SU-DHL-6 (cell line): ENCODE measurements around the gene TMEM214.

ENCODE experiments used
- H2AFZ ChIP-seq: fragments of 200-600 bp; sonication (generic); 2 replicates; pipeline ENCODE4 v1.6.1; 2014; ENCODE audit warnings: low read depth, mild to moderate bottlenecking, moderate library complexity, mixed read lengths, antibody characterized with exemption, low read length; ENCODE audit not compliant: severe bottlenecking
- H3F3A ChIP-seq: fragments of 200-600 bp; shearing (Covaris generic); 2 replicates; pipeline ENCODE4 v1.6.0; 2016; ENCODE audit warnings: antibody characterized with exemption, mild to moderate bottlenecking; ENCODE audit not compliant: insufficient read depth
- H3K27ac ChIP-seq: fragments of 200-600 bp; sonication (generic); 2 replicates; pipeline ENCODE4 v1.5.1; 2016; ENCODE audit warnings: low read depth, mild to moderate bottlenecking, low read length, moderate library complexity, mixed read lengths
- H3K27me3 ChIP-seq: fragments of 200-600 bp; sonication (generic), shearing (Covaris generic); 2 replicates; pipeline ENCODE4 v1.6.0; 2014; ENCODE audit warnings: mild to moderate bottlenecking, low read length
- H3K36me3 ChIP-seq: fragments of 200-600 bp; sonication (generic); 2 replicates; pipeline ENCODE4 v1.6.1; 2014; ENCODE audit warnings: mild to moderate bottlenecking, low read length, mixed read lengths
- H3K4me2 ChIP-seq: fragments of 300-600, 200-600 bp; shearing (Covaris generic), sonication (generic); 2 replicates; pipeline ENCODE4 v1.6.0; 2014; ENCODE audit warnings: low read length, low read depth, mild to moderate bottlenecking; ENCODE audit not compliant: poor library complexity, severe bottlenecking
- H3K4me3 ChIP-seq: fragments of 200-600 bp; sonication (generic); 2 replicates; pipeline ENCODE4 v1.5.1; 2014; ENCODE audit warnings: antibody characterized with exemption, low read length, mild to moderate bottlenecking, mixed read lengths; ENCODE audit not compliant: insufficient read depth, poor library complexity, severe bottlenecking
- H3K79me2 ChIP-seq: fragments of 200-600 bp; sonication (generic); 2 replicates; pipeline ENCODE4 v1.6.1; 2014; ENCODE audit warnings: mild to moderate bottlenecking, low read length, moderate library complexity; ENCODE audit not compliant: insufficient read depth
- H3K9ac ChIP-seq: fragments of 200-600 bp; sonication (generic); 2 replicates; pipeline ENCODE4 v1.7.0; 2014; ENCODE audit warnings: mild to moderate bottlenecking, low read length
- H3K9me2 ChIP-seq: fragments of 200-600 bp; sonication (generic); replicated peaks from 2 replicates; pipeline ENCODE4 v1.6.1; 2014; ENCODE audit warnings: low read length; ENCODE audit not compliant: insufficient read depth
- H3K9me3 ChIP-seq: fragments of 200-600 bp; sonication (generic); 2 replicates; pipeline ENCODE4 v1.6.1; 2014; ENCODE audit warnings: low read length, mixed read lengths; ENCODE audit not compliant: insufficient read depth
- H4K20me1 ChIP-seq: fragments of 200-600 bp; sonication (generic); 2 replicates; pipeline ENCODE4 v1.6.1; 2014; ENCODE audit warnings: low read depth, mild to moderate bottlenecking, antibody characterized with exemption, low read length, moderate library complexity, mixed read lengths
- EZH2phosphoT487 ChIP-seq: fragments of 200-600 bp; sonication (generic), shearing (Covaris generic); conservative IDR thresholded peaks from 2 replicates; pipeline ENCODE4 v1.6.1; 2018; ENCODE audit warnings: mild to moderate bottlenecking, antibody characterized with exemption, low read length, moderate library complexity, mixed read lengths
- TF ChIP-seq, protein P1 (sequence below): fragments of 200-600 bp; sonication (generic); IDR thresholded peaks from one replicate; pipeline ENCODE4 v1.5.1; 2017; ENCODE audit warnings: antibody characterized with exemption, mild to moderate bottlenecking, low read length, moderate library complexity; ENCODE audit not compliant: insufficient read depth, poor library complexity, severe bottlenecking

TMEM214 gene

DNA sequence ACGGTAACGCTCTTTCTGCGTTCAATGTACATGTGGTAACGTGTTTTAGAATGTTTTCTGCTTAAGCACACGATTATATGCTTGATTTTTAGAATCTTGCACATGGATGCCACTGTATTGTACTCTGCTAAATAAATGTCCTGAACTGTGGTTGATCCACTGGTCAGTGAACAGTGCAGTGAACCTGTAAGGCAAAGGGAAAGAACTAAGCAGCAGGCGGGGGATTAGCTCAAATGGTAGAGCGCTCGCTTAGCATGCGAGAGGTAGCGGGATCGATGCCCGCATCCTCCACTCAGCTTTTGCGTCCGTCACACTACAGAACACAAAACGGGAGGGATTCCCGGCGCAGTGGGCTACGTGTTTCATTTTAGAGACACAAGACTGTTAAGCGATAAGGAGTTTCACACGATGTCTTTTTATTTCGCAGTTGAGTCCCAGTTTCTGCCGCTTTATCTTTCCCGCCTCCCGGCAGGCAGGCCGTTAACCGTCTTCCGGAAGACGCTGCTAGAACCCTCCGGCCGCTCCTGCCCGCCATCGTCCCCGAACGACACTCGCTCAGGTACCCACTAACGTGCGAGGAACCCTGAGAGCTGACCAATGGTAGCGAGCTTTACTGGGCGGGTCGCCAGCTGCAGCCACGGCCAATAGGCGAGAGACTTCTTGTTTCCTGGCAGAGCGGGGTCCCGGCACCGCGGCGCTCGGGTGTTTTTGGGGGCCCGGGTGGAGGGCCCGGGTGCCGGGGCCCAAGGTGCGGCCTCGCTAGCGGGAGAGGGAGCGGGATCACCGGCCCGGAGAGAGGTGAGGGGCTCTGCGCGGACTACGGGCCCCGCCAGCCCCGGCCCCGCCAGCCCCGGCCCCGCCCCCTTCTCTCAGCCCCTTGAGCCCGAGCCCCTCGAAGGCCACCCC, 18.5 kb downstream of the TMEM214 start, which contains the start of gene AGBL5:
Gene AGBL5, plus strand, starts transcription at position 673 of the 906 bp plus-strand sequence. CDS start 1,291 bp downstream, outside the sequence.
- Histone ChIP-seq H3K9me2 (no peaks in the 10 kb centered on the region), H4K20me1 (no peaks in the 10 kb centered on the region), H3F3A (peaks cover 11% of the 10 kb centered on the region), H2AFZ (peak within 1 kb of the TSS; percentile 76), H3K9ac (peak within 1 kb of the TSS; percentile 69), H3K36me3 (no peaks in the 10 kb centered on the region), H3K4me2 (peak within 1 kb of the TSS; percentile 84), H3K79me2 (no peaks in the 10 kb centered on the region), H3K27ac (peak within 1 kb of the TSS; percentile 73), H3K4me3 (peak within 1 kb of the TSS; percentile 76), H3K27me3 (no peaks in the 10 kb centered on the region), H3K9me3 (no peaks in the 10 kb centered on the region)
- TF ChIP-seq, protein P1, sequence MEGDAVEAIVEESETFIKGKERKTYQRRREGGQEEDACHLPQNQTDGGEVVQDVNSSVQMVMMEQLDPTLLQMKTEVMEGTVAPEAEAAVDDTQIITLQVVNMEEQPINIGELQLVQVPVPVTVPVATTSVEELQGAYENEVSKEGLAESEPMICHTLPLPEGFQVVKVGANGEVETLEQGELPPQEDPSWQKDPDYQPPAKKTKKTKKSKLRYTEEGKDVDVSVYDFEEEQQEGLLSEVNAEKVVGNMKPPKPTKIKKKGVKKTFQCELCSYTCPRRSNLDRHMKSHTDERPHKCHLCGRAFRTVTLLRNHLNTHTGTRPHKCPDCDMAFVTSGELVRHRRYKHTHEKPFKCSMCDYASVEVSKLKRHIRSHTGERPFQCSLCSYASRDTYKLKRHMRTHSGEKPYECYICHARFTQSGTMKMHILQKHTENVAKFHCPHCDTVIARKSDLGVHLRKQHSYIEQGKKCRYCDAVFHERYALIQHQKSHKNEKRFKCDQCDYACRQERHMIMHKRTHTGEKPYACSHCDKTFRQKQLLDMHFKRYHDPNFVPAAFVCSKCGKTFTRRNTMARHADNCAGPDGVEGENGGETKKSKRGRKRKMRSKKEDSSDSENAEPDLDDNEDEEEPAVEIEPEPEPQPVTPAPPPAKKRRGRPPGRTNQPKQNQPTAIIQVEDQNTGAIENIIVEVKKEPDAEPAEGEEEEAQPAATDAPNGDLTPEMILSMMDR: no peak
- no peak for TF ChIP-seq EZH2phosphoT487

DNA sequence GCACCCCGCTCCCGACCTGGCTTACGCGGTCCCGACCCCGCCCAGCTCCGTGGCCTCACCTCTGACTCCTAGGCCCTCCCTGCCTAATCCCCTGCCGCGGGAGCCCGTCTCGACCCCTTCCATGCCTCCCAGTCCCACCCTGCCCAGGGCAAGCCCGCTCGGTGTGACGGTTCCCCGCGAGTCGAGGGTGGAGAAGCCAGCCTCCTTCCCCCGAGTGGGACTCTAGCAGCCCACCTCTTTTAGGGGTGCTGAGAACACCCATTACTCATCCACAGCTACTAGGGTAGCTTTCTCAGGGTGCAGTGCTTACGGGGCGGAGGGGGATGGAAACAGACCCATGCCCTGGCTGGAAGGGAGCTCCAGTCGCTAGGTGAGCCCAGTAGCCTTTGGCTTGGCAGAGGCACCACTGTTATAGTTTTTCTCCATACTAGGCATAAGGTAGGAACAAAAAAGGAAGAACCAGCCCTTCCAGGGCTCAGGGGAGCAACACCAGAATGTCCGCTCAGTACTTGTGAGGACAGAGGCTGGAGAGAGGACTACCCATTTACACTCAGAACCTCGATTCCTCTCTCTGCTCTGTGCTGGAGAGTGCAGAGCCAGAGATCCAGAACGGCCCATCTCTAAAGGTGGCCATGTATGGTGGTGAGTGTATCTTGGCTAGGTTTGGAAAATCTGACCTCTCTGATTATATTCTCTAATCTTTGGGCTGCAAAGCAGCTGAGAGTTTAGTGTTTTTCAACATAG, 19.3 kb downstream of the TMEM214 start:
- Histone ChIP-seq H3K9me2 (no peaks in the 10 kb centered on the region), H3K79me2 (no peaks in the 10 kb centered on the region), H3K4me3 (peak overlapping the region; percentile 76), H3K9me3 (no peaks in the 10 kb centered on the region), H3K36me3 (no peaks in the 10 kb centered on the region), H3F3A (peaks cover 10% of the 10 kb centered on the region), H4K20me1 (no peaks in the 10 kb centered on the region), H3K4me2 (peak overlapping the region; percentile 84), H3K27me3 (no peaks in the 10 kb centered on the region), H3K27ac (no peak overlapping the region), H2AFZ (peak overlapping the region; percentile 76), H3K9ac (peak overlapping the region; percentile 69)
- TF ChIP-seq, protein P1: no peak
- no peak for TF ChIP-seq EZH2phosphoT487

DNA sequence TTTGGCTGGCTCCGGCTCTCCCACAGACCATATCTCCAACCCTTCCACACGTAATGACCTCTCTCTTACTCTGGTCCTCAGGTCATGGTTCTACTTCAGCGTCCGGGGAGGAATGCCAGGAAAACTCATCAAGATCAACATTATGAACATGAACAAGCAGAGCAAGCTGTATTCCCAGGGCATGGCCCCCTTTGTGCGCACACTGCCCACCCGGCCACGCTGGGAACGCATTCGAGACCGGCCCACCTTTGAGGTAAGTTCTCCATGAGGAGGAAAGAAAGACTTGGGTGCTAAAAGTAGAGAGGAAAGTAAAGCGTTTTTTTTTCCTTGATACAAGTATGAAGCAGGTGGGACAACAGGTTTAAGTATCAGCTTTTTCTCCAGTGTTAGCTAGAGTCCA, 20.6 kb downstream of the TMEM214 start:
- H3K4me2 ChIP-seq: no peak overlapping the region
- no peak for TF ChIP-seq EZH2phosphoT487
- TF ChIP-seq, protein P1: no peak
- H2AFZ ChIP-seq: no peak overlapping the region
- H3K27me3 ChIP-seq: no peaks in the 10 kb centered on the region
- H3K27ac ChIP-seq: no peak overlapping the region
- H3K4me3 ChIP-seq: no peak overlapping the region
- H3K9me2 ChIP-seq: no peaks in the 10 kb centered on the region
- no peaks in the 10 kb centered on the region for H3K9me3 ChIP-seq
- H3K9ac ChIP-seq: no peak overlapping the region
- H4K20me1 ChIP-seq: no peaks in the 10 kb centered on the region
- H3F3A ChIP-seq: peaks cover 3% of the 10 kb centered on the region; the same call in 1 of the 2 replicates
- no peaks in the 10 kb centered on the region for H3K36me3 ChIP-seq
- H3K79me2 ChIP-seq: no peaks in the 10 kb centered on the region
